CD4-positive, alpha-beta T cell (primary cell): ENCODE results near the gene CDK6. TPM values are rescaled to one million over a fixed set of nuclear protein-coding genes. Genes with fewer than 3 reads are reported as not detected.

Source experiments
- ATAC-seq: fragments of 200-7000 bp; cut with Tn5 transposase; one replicate; pipeline ENCODE4 v1.10.0; 2022; ENCODE audit warnings: mild to moderate bottlenecking; ENCODE audit not compliant: poor library complexity
- CTCF ChIA-PET: fragments of 350-600 bp; sonication (Branson Sonifier 250); formaldehyde crosslinking; loops from one replicate; lab custom pipeline; 2021; ENCODE audit warnings: antibody characterized with exemption, inconsistent platforms; lab: Charles Lee
- POLR2A ChIA-PET: fragments of 350-600 bp; sonication (Branson Sonifier 250); formaldehyde crosslinking; loops from one replicate; lab custom pipeline; 2021; ENCODE audit warnings: antibody characterized with exemption, inconsistent platforms; lab: Charles Lee
- DNase-seq, 14 experiments: peaks; one replicate each; pipeline ENCODE4 v3.0.0-alpha.2; 2013 to 2020; ENCODE audit warnings: mixed read lengths in 2 of 14
- H3K27ac ChIP-seq, 2 donors: one replicate each; pipeline versions ENCODE4 v1.5.1 to v1.7.0; 2013; ENCODE audit warnings: low read length in 2 of 2, low read depth in 1 of 2, mild to moderate bottlenecking in 1 of 2
- H3K27me3 ChIP-seq, 2 experiments: 1 replicate in 1 of 2; 2 replicates in 1 of 2; pipeline versions ENCODE4 v1.6.1 to v1.7.0; 2013; ENCODE audit warnings: low read length in 2 of 2, control low read depth in 1 of 2, mild to moderate bottlenecking in 1 of 2, moderate library complexity in 1 of 2; ENCODE audit not compliant: insufficient read depth in 2 of 2, control insufficient read depth in 1 of 2
- H3K36me3 ChIP-seq: one replicate; pipeline ENCODE4 v1.6.1; 2013; ENCODE audit warnings: low read length, control low read depth; ENCODE audit not compliant: insufficient read depth
- H3K4me1 ChIP-seq: one replicate; pipeline ENCODE4 v1.6.1; 2013; ENCODE audit warnings: low read length, control low read depth; ENCODE audit not compliant: insufficient read depth
- H3K4me3 ChIP-seq: one replicate; pipeline ENCODE4 v1.5.1; 2013; ENCODE audit warnings: mild to moderate bottlenecking, low read length, moderate library complexity
- H3K9me3 ChIP-seq, 2 experiments: 1 replicate in 1 of 2; 2 replicates in 1 of 2; pipeline versions ENCODE4 v1.6.1 to v1.7.0; 2013; ENCODE audit warnings: low read length in 2 of 2, mild to moderate bottlenecking in 2 of 2, control low read depth in 1 of 2, moderate library complexity in 1 of 2; ENCODE audit not compliant: control insufficient read depth in 1 of 2, insufficient read depth in 1 of 2
- H3K27ac Mint-ChIP-seq: one replicate; pipeline ENCODE4 v1.8.0; 2020; ENCODE audit warnings: mixed read lengths
- H3K27me3 Mint-ChIP-seq: one replicate; pipeline ENCODE4 v1.8.0; 2021; ENCODE audit warnings: mixed read lengths
- H3K36me3 Mint-ChIP-seq: one replicate; pipeline ENCODE4 v1.8.0; 2021; ENCODE audit warnings: low read depth, mixed read lengths
- H3K4me1 Mint-ChIP-seq: one replicate; pipeline ENCODE4 v1.8.0; 2021; ENCODE audit warnings: low read depth, mixed read lengths
- H3K4me3 Mint-ChIP-seq: one replicate; pipeline ENCODE4 v1.8.0; 2020; ENCODE audit warnings: mild to moderate bottlenecking, mixed read lengths
- H3K9me3 Mint-ChIP-seq: one replicate; pipeline ENCODE4 v1.8.0; 2020; ENCODE audit warnings: mixed read lengths
- CTCF ChIP-seq: fragments of 200-600 bp; IDR thresholded peaks from one replicate; pipeline ENCODE4 v1.8.0; 2022; ENCODE audit warnings: antibody characterized with exemption, mild to moderate bottlenecking
- intact Hi-C, 2 experiments: fragments of 100-400 bp; cut with DNase I in 1 of 2; cut with micrococcal nuclease in 1 of 2; formaldehyde crosslinking; loops; one replicate each; pipeline versions ENCODE4 v1.15.1 to v1.9.0; 2023 to 2025; cut with DNase I, micrococcal nuclease
- total RNA-seq, 174 experiments: library from RNA in 2 of 174; stranded (reverse) in 2 of 174; gene quantifications; one replicate each; pipeline ENCODE4 v1.2.3 and lab custom pipeline; 2021 to 2026

The CDK6 gene
- total RNA-seq, 2 experiments from 2014 or later, result 13.0 to 13.7 TPM

- peaks cover 28% of the 10 kb centered on the region for H3K27me3 Mint-ChIP-seq
- intact Hi-C loops, result loop anchor here (5.0 to 10.0 kb wide), 7 partner anchors 62 to 1165 kb away; partner anchors contain the start of genes ANKIB1 (in 1 of the 2), BET1 (in 1 of the 2), HEPACAM2 (in 1 of the 2) and KRIT1 (in 1 of the 2)
- no peak for TF ChIP-seq CTCF
- no peaks in the 10 kb centered on the region for H3K9me3 Mint-ChIP-seq
- H3K4me3 Mint-ChIP-seq, result no peak overlapping the region
- no peaks in the 10 kb centered on the region for H3K9me3 ChIP-seq
- peaks cover 15% of the 10 kb centered on the region for H3K4me1 ChIP-seq
- H3K4me3 ChIP-seq, result no peak overlapping the region
- H3K4me1 Mint-ChIP-seq, result peaks cover 16% of the 10 kb centered on the region
- no peaks in the 10 kb centered on the region for H3K36me3 ChIP-seq
- DNase-seq (no peak), ATAC-seq (no peak)
- H3K27me3 ChIP-seq, result no peaks in the 10 kb centered on the region
- no peak overlapping the region for H3K27ac Mint-ChIP-seq
- no peak overlapping the region for H3K27ac ChIP-seq
- CTCF ChIA-PET, result no interaction called here
- POLR2A ChIA-PET, result no interaction called here
- peaks cover 9% of the 10 kb centered on the region for H3K36me3 Mint-ChIP-seq
Observed at GRCh38 chr7:92839901-92840300, 3.5 kb upstream of the CDK6 start.

- TF ChIP-seq CTCF, result no peak
- H3K27me3 ChIP-seq, result no peaks in the 10 kb centered on the region
- H3K27ac Mint-ChIP-seq, result no peak overlapping the region
- peaks cover 27% of the 10 kb centered on the region for H3K27me3 Mint-ChIP-seq
- H3K9me3 Mint-ChIP-seq, result no peaks in the 10 kb centered on the region
- no peak overlapping the region for H3K27ac ChIP-seq
- H3K36me3 Mint-ChIP-seq, result peaks cover 13% of the 10 kb centered on the region
- H3K4me1 ChIP-seq, result peaks cover 22% of the 10 kb centered on the region
- ChIA-PET CTCF (interaction anchor here (0.6 to 2.2 kb wide), 3 partner anchors 20 to 217 kb away, joined by 3 to 6 read pairs (median 3); no protein-coding TSS in a partner anchor), POLR2A (no interaction called here)
- no peaks in the 10 kb centered on the region for H3K9me3 ChIP-seq
- H3K4me3 ChIP-seq, result no peak overlapping the region
- H3K36me3 ChIP-seq, result no peaks in the 10 kb centered on the region
- ATAC-seq (no peak), DNase-seq (no peak)
- intact Hi-C loops, result loop anchor here (5.0 to 10.0 kb wide), 6 partner anchors 63 to 1166 kb away; partner anchors contain the start of genes ANKIB1 (in 1 of the 2), BET1 (in 1 of the 2), HEPACAM2 (in 1 of the 2) and KRIT1 (in 1 of the 2)
- H3K4me3 Mint-ChIP-seq, result no peak overlapping the region
- peaks cover 16% of the 10 kb centered on the region for H3K4me1 Mint-ChIP-seq
Observed at GRCh38 chr7:92838934-92839333, 2.6 kb upstream of the CDK6 start.

- peak overlapping the region; percentile 92 for H3K4me3 ChIP-seq
- Mint-ChIP-seq H3K27ac (peak overlapping the region; percentile 71), H3K4me1 (peaks cover 32% of the 10 kb centered on the region), H3K36me3 (peaks cover 29% of the 10 kb centered on the region), H3K9me3 (no peaks in the 10 kb centered on the region), H3K27me3 (peaks cover 19% of the 10 kb centered on the region), H3K4me3 (peak overlapping the region; percentile 91)
- TF ChIP-seq CTCF, result no peak
- H3K27me3 ChIP-seq, result no peaks in the 10 kb centered on the region
- peaks cover 29% of the 10 kb centered on the region for H3K4me1 ChIP-seq
- ATAC-seq (no peak), DNase-seq (peak in 1 of 14 experiments; percentile 11)
- H3K36me3 ChIP-seq, result no peaks in the 10 kb centered on the region
- POLR2A ChIA-PET, result interaction anchor here (0.6 to 2.0 kb wide), 4 partner anchors 23 to 309 kb away, joined by 3 to 7 read pairs (median 4); partner anchors contain the start of genes PEX1 and RBM48
- CTCF ChIA-PET, result interaction anchor here (0.9 to 2.2 kb wide), 2 partner anchors 216 to 247 kb away, joined by 4 to 6 read pairs; partner anchors contain the start of gene FAM133B
- intact Hi-C loops, result loop anchor here (5.0 to 10.0 kb wide), 6 partner anchors 65 to 1168 kb away; partner anchors contain the start of genes ANKIB1 (in 1 of the 2), BET1 (in 1 of the 2), HEPACAM2 (in 1 of the 2) and KRIT1 (in 1 of the 2)
- no peaks in the 10 kb centered on the region for H3K9me3 ChIP-seq
- H3K27ac ChIP-seq, result no peak overlapping the region
Observed at GRCh38 chr7:92837000-92837749, 802 bp upstream of the CDK6 start.
